ENCODE results near the gene CILP2. TPM values are rescaled to one million over a fixed set of nuclear protein-coding genes. Genes with fewer than 3 reads are reported as not detected.

CILP2 gene
- total RNA-seq, 1 donor: 0.18 TPM

DNA sequence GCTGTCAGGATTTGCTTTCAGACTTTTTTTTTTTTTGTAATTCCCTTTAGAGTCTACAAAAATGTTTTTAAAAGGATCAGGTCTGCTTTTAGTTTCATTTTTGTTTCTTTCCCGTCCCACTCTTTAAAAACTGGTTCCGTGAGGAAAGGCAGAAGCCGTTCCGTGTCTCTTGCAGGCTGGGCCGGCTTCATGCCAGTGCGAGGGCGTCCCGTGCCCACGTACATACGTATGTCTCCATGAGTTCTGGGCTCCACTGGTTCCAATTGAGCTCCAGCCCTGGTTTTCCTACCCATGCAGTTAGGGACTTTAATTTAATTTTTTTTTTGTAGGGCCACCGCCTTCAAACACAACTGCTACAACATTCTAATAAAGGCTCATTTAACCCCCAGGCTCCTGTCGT is 31.5 kb upstream of the CILP2 start:
- TF ChIP-seq CTCF (IDR thresholded peaks at IDR 0.05; ENCODE audit: insufficient read depth, low read length): no peak
- no peak for DNase-seq (ENCODE audit: low read depth)
- H3K4me3 ChIP-seq (ENCODE audit: low read depth, low read length): no peak overlapping the region

DNA sequence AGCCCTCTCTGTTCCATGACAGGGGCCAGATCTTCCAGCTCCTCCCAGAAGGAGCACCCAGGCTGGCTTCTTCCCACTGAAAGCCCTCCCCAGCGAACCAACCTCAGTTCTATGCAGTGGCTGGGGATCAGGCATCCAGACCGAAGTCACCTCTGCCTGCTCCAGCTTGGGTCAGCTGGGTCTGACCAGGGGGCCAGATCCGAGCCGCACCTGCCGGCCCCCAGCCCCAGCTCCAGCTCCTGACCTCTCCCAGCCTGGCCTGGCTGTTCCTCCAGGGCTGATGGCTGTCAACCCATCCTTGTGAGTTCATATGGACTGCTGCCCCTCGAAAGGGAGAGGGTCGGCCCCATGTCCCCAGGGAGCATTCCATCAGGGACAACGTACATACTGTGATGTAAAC is 30.7 kb upstream of the CILP2 start:
- DNase-seq (ENCODE audit: low read depth): no peak
- H3K4me3 ChIP-seq (ENCODE audit: low read depth, low read length): no peak overlapping the region
- TF ChIP-seq CTCF (IDR thresholded peaks at IDR 0.05; ENCODE audit: insufficient read depth, low read length): no peak

DNA sequence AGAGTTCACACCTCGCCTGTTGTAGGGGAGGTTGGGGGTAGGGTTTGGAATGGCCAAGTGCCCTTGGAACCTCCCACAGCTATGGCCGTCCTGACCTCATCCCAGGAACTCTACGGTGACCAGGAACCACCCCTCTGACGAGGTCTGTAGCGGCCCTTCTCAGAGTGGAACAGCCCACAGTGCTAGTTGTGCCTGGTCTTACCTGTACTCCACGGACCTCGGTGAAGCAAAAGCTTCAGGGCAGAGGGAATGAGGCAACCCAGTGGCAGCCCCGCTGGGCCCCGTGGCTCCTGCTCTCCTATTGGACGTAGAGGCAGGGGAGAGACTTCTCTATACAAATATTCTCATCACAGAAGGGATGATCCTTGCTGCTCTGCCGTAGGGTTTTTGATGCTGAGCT is 29.8 kb upstream of the CILP2 start:
- no peak overlapping the region for H3K4me3 ChIP-seq (ENCODE audit: low read depth, low read length)
- DNase-seq (ENCODE audit: low read depth): no peak
- no peak for TF ChIP-seq CTCF (IDR thresholded peaks at IDR 0.05; ENCODE audit: insufficient read depth, low read length)

- peak; percentile 9 for DNase-seq (ENCODE audit: low read depth)
- TF ChIP-seq CTCF (IDR thresholded peaks at IDR 0.05; ENCODE audit: insufficient read depth, low read length): no peak
- H3K4me3 ChIP-seq (ENCODE audit: low read depth, low read length): no peak overlapping the region
These were observed 27.6 kb upstream of the CILP2 start for GRCh38 chr19:19510432-19510831.

DNA sequence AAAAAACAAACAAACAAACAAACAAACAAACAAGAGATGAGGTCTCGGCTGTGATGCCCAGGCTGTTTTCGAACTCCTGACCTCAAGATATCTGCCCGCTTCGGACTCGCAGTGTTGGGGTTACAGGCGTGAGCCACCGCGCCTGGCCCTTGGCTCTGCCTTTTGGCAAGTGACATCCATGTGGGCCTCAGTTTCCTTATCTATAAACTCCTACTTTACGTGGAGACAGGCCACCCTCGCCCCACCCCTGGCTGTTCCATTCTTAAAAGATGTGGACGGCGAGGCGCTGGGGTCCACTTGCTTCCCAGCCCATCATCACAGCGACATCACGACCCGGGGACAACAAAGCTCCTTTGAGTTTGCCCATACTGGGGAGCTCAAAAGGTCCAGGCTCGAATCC is 24.4 kb upstream of the CILP2 start:
- H3K4me3 ChIP-seq (ENCODE audit: low read depth, low read length): no peak overlapping the region
- DNase-seq (ENCODE audit: low read depth): no peak
- TF ChIP-seq CTCF (IDR thresholded peaks at IDR 0.05; ENCODE audit: insufficient read depth, low read length): no peak

DNA sequence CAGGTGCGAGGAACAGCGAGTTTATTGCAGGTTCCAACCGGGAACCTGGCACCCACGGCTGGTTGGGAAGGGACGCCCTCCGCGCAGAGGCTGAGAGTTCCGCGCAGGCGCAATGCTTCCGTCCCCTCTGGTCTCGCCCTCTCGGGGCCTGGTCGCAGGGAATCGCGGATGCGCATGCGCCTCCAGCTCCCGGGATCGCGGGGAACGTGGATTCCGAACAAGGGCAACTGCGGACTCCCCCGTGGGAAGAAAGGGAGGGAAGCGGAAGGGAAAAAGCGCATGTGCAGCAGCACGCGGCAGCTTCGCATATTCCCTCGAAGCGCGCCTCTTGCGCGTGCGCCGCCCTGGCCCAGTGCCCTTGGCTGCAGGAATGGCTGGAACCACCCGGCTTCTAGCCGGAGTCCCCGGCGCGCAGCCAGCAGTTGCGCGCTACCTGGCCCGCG is 23.8 kb upstream of the CILP2 start:
- DNase-seq (ENCODE audit: low read depth): peak; percentile 58
- TF ChIP-seq CTCF (IDR thresholded peaks at IDR 0.05; ENCODE audit: insufficient read depth, low read length): no peak
- peak overlapping the region; percentile 9 for H3K4me3 ChIP-seq (ENCODE audit: low read depth, low read length)

GRCh38 chr19:19514881-19515641 is 23.0 kb upstream of the CILP2 start, which contains the start of gene TSSK6:
Gene TSSK6, minus strand, starts transcription at chr19:19515548. Its CDS starts 121 bp downstream, at chr19:19515427.
- no peak for DNase-seq (ENCODE audit: low read depth)
- TF ChIP-seq CTCF (IDR thresholded peaks at IDR 0.05; ENCODE audit: insufficient read depth, low read length): no peak
- peak within 1 kb of the TSS; percentile 91 for H3K4me3 ChIP-seq (ENCODE audit: low read depth, low read length)
